ENCODE measurements around the gene COLEC11.
A peak's percentile ranks its signal among the peaks of the same experiment; 100 is the strongest.
"Not testable (repeated sequence)": the region's sequence is repeated elsewhere in the genome, so short reads cannot be mapped to it uniquely, and the experiment has no call there.

The COLEC11 gene
- 0.13 to 0.62 reads per million in 2 donors for total RNA-seq

GRCh38 chr2:3594493-3595281, at the start of gene COLEC11:
Gene COLEC11 (plus strand): TSS chr2:3595112. CDS start chr2:3604341, 9,229 bp downstream.
- no peak for DNase-seq

DNA sequence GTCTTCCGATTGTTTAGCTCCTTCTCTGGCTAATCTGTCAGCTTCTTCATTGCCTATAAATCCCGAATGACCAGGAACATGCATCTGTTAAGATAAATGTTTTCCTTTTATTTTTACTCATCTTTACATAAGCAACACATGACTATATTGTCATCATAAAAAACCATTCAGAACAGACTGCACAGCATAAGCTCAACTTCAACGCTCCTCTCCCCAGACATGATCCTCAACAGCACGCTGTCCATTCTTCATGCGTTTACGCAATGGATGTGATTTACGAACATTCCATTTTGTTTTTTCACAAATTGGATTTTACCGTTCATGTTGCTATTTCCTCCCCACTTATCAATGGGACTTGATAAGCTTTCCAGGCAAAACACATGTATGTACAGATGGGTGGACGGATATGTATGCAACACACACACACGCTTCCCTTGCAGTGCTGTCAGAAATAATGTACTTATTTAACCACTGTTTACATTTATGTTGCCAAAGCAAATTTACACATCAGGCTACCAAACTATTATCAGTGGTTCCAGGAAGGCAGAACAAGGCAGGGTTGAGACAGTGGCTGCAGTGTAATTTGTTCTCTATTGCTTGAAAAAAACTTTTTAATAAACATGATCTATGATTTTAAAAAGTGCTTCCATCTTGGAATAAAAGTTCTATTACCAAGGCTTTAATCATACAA, 49.0 kb upstream of the COLEC11 start:
- DNase-seq, result no peak

GRCh38 chr2:3547915-3548314, 47.0 kb upstream of the COLEC11 start:
- DNase-seq, result no peak

DNA sequence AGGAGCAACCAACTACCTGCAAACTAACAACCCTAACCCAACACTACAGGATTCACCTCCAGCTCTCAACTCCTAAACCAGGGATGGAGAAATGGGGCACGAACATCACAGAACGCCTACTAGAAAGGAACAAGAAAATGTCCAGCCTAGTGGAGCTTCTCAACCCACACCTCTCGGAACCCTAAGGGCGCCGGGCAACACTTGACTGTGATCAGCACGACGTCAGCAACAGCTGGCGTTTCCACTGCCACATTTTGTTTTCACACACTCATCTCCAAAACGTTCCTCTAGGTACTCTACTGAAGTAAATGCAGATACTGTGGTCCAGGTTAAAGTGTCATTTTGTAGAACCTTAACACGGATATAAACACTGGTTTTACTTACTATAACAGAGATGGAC, 41.0 kb upstream of the COLEC11 start:
- DNase-seq, result no peak

- peak in 1 of 5 experiments; percentile 48 for DNase-seq
Measured at GRCh38 chr2:3557639-3558204, 37.2 kb upstream of the COLEC11 start.

DNA sequence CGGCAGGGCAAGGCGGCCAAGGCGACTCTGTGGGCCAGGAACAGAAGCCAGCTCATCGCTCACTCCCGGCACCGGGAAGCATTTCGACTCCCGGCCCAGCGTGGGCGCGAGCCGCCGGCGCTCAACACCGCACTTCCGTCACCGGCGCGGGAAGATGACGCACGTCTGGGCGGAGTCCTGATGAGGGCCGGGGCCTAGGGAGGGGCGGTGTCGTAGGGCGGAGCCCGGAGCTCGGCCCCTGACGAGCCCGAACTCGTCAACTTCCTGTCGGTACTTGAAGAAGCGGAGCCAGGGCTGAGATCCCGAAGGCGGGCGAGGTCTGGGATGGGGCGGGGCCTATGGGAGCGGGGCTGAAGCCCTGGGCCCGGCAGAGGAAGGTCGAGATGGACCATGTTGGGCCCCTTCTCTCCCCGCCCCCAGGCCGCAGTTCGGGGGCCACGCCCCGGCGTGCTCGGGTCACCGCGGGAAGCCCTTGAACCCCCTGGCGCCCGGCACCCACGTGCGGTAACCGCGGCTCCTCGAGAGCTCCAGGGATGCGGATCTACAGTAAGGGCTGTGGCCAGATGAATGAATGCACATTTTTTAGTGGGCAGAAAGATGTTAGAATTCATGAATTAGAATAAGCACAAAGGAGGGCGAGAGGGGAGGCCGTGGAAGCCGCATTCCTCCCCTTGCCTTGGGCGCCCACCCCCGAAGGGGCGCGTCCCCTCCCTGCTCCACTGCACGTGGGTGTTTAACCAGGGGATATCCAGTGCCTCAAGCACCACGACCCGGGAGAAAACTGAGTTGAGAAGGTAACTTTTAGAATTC, 36.5 kb upstream of the COLEC11 start, which contains the start of gene RNASEH1:
RNASEH1 (minus strand) TSS at position 129 of the 810 bp plus-strand sequence; CDS start at position 56, 73 bp downstream.
- peak; percentile 95 to 99 (median 97) for DNase-seq

- no peak for DNase-seq
Measured at GRCh38 chr2:3563521-3563976, 31.4 kb upstream of the COLEC11 start.

GRCh38 chr2:3565117-3565516, 29.8 kb upstream of the COLEC11 start:
- no peak for DNase-seq

GRCh38 chr2:3566806-3567205, 28.1 kb upstream of the COLEC11 start:
- DNase-seq, result no peak

GRCh38 chr2:3569656-3570055, 25.3 kb upstream of the COLEC11 start:
- not testable (repeated sequence) for DNase-seq

GRCh38 chr2:3571284-3571683, 23.6 kb upstream of the COLEC11 start:
- DNase-seq, result no peak

DNA sequence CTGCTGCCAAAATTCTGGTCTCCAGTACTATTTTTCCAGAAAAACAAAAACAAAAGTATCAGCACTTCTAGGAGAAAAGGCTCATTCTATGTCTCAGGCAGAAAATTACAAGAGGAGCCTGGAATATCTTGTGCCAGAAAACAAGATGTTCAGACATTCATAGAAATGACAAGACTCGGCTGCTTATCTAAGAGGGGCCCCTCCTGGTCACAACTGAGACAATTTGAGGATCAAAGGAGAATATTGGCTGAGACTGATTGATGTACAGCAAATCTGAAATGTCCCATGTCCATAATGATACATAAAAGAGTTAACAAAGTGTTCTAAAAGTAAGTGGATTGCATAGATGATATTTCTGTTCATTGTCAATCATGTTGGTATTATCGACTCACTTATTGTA, 22.3 kb upstream of the COLEC11 start:
- no peak for DNase-seq

DNA sequence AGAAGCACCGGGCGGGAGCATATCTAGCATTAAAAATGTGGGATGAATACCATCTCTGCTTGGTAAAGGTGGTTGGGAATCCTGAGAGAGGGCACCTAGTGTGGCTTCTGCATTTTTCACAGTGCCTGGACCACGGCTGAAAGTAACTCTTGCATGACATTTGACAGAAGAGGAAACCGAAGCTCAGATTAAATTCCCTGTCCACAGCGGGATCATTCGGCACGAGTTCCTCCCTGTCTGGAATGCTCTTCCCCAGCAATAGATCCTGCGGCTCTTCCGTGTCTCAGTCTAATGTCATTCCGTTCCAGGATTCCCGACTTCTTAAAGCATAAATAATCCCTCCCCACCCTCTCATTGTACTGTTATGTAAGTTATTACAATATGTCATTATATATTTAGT, 20.8 kb upstream of the COLEC11 start:
- no peak for DNase-seq

GRCh38 chr2:3575534-3576262, 19.2 kb upstream of the COLEC11 start:
- DNase-seq, result peak in 3 of 5 experiments; percentile 10 to 45 (median 19)

GRCh38 chr2:3576263-3576630, 18.7 kb upstream of the COLEC11 start:
- DNase-seq, result not testable (repeated sequence)

- DNase-seq, result no peak
Measured at GRCh38 chr2:3578987-3579386, 15.9 kb upstream of the COLEC11 start.

- DNase-seq, result no peak
Measured at GRCh38 chr2:3580449-3580848, 14.5 kb upstream of the COLEC11 start.

DNA sequence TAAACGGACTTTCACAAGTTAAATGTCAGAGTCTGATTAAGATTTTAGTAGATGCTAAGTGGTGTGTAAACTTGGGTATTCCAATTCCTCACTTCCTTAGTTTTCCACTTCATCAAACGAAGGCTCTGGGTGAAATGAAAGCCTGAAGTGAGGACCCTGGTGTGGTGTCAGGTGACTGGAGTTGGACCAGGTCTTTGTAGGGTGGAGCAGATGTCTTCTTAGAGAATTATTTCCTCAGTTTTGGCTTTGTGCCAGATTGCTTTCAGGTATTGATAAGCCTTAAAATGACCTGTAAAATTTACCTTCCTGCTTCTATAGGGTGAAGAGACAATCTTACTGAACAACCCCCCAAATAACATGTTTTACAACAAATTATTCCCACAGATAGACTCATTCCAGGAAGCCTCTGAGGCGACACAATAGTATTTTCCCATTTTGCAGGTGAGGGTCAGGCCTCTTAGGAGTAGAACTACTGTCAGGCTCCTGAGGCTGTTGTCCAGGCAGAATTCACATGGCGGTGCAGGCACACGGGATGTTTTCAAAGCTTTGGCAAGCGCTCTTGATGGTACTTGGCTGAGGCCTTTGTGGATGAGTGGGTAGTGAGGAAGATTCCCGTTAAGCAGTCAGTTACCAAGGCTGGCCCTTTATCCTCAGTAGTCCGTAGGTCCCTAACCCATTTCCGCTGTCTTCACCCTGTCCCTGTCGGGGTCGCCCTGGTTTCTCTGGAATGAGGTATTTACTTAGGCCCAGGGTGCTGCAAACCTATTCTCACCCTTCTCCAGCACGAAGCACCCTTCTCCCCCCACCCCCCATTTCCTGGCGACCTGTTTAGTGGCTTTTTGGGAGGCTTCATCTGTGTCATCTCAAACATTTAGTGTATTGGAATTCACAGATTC, 13.3 kb upstream of the COLEC11 start:
- DNase-seq, result no peak

GRCh38 chr2:3584076-3584475, 10.8 kb upstream of the COLEC11 start:
- no peak for DNase-seq

DNA sequence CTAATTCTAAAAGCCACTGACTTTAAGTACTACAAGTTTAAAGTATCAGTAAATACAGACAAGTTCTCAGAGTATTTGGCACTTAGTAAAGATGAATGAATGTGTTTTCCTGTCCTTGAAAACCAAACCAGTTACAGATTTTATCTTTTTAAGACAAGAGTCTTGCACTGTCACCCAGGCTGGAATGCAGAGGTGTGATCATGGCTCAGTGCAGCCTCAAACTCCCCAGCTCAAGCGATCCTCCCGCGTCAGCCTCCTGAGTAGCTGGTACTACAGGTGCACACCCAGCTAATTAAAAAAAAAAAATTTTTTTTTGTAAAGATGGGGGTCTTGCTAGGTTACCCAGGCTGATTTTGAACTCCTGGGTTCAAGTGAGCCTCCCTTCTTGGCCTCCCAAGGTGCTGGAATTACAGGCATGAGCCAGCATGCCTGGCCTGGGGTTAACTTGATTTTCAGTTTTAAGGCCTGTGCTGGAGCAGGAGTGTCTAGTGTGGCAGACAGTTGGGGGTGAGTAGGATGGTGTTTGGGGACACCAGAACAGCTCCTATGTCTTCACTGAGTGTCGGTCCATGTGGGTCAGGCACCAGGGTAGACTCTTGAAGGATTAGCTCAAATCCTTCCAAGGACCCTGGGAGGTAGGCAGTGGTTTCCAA, 10.2 kb upstream of the COLEC11 start:
- DNase-seq, result no peak

All from T-helper 2 cell (primary cell).